Right lobe of liver (tissue), 4 donors: ENCODE results near the gene USP47.

Source experiments
- POLR2A ChIP-seq: fragments of 450-650 bp; IDR thresholded peaks from one replicate; pipeline ENCODE4 v1.6.1; 2017; ENCODE audit warnings: antibody characterized with exemption, mild to moderate bottlenecking
- TF ChIP-seq, protein P1 (sequence below), 4 donors: fragments of 200-600 bp in 3 of 4; fragments of 450-650 bp in 1 of 4; IDR thresholded peaks; one replicate each; pipeline versions ENCODE4 v1.5.1 to v1.8.0; 2016 to 2022; ENCODE audit warnings: antibody characterized with exemption in 4 of 4, mild to moderate bottlenecking in 2 of 4
- donor health status: DM: no; HTN: no; CAD: no.
- donor health status: DM: no; HTN: no; CAD: no.
- donor health status: DM: no; HTN: yes; CAD: no.

DNA sequence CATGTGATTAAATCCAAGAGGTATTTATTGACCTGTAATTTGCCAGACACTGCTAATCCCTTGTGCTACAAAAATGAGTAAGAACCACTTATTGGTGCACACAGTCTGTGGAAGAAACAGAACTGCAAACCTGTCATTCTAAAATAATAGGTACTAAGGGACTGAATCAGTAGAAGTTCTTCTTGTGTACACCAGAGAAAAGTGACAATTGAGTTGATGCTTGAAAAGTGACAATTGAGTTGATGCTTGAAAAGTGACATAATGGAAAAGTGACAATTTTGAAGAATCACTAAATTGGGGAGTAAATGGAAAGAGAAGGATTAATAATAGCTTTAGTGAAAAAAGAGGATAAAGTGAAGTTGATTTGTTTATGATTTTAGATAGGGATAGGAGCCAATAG lies 110.3 kb downstream of the USP47 start:
- no peak for TF ChIP-seq POLR2A
- TF ChIP-seq, protein P1, sequence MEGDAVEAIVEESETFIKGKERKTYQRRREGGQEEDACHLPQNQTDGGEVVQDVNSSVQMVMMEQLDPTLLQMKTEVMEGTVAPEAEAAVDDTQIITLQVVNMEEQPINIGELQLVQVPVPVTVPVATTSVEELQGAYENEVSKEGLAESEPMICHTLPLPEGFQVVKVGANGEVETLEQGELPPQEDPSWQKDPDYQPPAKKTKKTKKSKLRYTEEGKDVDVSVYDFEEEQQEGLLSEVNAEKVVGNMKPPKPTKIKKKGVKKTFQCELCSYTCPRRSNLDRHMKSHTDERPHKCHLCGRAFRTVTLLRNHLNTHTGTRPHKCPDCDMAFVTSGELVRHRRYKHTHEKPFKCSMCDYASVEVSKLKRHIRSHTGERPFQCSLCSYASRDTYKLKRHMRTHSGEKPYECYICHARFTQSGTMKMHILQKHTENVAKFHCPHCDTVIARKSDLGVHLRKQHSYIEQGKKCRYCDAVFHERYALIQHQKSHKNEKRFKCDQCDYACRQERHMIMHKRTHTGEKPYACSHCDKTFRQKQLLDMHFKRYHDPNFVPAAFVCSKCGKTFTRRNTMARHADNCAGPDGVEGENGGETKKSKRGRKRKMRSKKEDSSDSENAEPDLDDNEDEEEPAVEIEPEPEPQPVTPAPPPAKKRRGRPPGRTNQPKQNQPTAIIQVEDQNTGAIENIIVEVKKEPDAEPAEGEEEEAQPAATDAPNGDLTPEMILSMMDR (IDR thresholded peaks at IDR 0.05), result no peak
